Retina (tissue), 1 donor: ENCODE measurements around the gene SLC50A1.
"Not testable (repeated sequence)": the region's sequence is repeated elsewhere in the genome, so short reads cannot be mapped to it uniquely, and the experiment has no call there.

Experiments used
- DNase-seq: peaks from one replicate; pipeline ENCODE4 v3.0.0-alpha.2; 2016

Gene SLC50A1

DNA sequence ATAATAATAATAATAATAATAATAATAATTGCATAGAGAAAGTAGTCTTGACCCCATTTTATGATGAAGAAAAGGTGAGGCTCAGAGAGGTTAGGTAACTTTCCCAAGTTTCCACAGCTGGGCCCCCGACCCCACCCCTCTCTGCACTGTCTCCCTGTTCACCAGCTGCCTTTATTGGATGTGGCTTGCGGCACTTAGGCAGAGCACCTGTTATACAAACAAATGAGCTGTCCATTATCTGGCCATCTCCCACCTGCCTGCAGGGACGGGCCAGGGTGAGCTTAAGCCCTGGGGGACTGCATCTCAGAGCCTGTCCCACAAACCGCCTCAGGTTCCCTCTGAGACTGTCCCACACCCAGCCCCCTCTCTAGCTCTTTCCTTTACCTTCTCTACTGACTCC is 18.0 kb upstream of the SLC50A1 start:
- DNase-seq = no peak

GRCh38 chr1:155118090-155118489 is 17.6 kb upstream of the SLC50A1 start:
- not testable (repeated sequence) for DNase-seq

GRCh38 chr1:155120253-155120652 is 15.4 kb upstream of the SLC50A1 start:
- no peak for DNase-seq

DNA sequence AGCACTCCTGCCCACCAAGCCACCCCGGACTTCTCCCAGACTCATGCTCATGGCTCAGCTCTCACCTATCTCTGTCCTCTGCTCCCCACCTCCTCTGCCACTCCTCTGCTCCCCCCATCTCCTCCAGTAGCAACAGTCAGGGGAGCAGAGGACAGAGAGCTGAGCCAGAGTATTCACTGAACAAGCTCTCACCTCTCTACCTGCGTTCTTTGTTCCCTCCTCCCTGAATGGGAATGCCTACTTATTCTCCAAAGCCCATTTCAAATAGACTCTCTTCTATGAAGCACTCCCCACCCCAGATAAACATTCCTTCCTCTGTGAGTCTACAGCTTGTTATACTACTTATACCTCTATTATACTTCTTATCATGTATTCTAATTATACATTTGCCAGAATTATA is 14.4 kb upstream of the SLC50A1 start:
- no peak for DNase-seq

DNA sequence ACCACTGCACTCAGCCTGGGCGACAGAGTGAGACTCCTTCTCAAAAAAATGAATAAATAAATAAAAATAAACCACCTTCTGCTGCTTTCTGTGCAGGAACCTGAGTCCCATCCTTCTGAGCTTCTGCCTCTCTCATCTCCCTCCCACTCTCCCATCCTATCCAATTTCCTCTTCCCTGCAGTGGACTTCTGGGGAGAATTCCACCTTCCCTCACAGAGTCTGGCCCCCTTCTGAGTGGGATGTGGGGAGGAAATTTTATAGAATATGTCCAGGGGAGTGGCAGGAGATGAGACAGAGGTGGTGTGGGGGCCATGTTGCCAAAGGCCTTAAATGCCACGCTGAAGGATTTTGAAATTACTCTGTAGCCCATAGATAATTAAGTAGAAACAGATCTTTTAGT is 13.3 kb upstream of the SLC50A1 start:
- no peak for DNase-seq

DNA sequence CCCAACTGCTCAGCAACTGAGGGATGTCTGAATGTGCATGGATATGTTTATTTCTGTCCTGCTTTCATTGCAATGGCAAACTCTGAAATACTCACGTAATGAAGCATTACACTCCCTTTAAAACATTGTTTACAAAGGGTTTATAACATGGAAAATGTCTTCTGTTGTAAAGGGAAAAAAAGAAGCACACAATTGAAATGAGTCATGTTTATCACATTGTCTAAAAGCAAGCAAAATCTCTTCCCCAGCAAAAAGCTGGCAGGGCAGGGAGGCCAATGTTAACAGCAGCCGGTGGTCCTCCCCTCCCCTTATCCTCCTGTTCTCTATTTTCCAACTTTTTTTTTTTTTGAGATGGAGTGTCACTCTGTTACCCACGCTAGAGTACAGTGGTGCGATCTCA is 11.9 kb upstream of the SLC50A1 start:
- no peak for DNase-seq

GRCh38 chr1:155124503-155125463 is 10.9 kb upstream of the SLC50A1 start:
- no peak for DNase-seq

DNA sequence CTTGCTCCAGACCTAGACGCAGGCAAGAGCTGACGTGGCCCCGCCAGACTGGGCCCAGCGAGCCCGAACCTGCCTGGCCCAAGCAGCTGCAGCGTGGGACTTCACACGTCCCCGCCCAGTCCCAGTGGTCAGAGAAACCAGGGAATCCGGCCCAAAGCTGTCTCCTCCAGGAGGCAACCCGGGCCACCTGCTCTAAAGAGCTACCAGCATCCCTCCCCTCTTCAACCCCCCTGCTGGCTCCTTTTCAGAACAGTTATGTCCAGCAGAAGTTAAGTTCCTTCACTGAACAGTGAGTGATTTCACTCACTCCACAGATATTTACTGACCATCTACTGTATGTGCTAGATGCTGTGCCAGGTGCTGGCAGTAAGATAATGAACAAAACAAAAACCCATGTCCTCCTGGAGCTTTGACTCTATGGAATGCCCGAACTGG is 10.1 kb upstream of the SLC50A1 start:
- no peak for DNase-seq

GRCh38 chr1:155125946-155126555 is 9.6 kb upstream of the SLC50A1 start:
- peak; percentile 74 for DNase-seq

GRCh38 chr1:155126556-155127104 is 9.0 kb upstream of the SLC50A1 start:
- peak; percentile 75 for DNase-seq

DNA sequence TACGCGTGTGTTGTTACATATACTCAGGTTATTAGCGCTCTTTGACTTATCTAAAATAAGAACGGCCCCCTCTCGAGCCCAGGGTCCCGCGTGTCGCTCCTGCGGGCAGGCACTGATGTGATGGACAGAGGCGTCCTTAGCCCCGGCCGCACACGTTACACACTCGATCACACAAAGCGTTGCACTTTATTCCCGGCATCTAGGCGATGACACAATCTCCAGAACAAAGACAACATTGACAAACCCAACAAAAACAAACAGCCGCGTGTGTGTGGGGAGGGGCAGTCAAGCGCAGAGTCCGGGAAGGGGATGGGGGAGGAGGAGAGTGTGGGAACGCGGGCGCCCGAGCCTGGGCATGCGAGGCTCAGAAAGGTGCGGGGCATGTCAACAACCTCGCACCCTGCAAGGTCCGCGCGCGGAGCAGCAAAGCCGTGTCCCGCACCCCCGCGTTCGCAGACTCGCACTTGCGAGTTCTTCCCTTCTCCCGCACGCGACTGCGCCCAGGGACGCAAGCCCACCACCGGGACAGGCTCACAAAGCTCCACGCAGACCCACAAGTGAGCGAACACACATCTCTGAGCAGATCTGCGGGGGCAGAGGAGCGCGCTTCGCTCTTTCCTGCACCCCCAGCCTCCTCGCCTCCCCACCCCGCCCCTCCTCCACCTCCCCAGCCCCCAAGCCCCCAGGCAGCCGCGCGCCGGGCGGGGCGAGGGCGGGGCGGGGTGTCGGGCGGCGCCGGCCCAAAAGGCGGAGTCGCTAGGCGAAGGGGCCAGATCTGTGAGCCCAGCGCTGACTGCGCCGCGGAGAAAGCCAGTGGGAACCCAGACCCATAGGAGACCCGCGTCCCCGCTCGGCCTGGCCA is 8.3 kb upstream of the SLC50A1 start, which contains the start of gene EFNA1:
EFNA1 (plus strand) TSS at position 772 of the 862 bp plus-strand sequence. CDS start 102 bp downstream, outside the sequence.
- peak; percentile 77 for DNase-seq

DNA sequence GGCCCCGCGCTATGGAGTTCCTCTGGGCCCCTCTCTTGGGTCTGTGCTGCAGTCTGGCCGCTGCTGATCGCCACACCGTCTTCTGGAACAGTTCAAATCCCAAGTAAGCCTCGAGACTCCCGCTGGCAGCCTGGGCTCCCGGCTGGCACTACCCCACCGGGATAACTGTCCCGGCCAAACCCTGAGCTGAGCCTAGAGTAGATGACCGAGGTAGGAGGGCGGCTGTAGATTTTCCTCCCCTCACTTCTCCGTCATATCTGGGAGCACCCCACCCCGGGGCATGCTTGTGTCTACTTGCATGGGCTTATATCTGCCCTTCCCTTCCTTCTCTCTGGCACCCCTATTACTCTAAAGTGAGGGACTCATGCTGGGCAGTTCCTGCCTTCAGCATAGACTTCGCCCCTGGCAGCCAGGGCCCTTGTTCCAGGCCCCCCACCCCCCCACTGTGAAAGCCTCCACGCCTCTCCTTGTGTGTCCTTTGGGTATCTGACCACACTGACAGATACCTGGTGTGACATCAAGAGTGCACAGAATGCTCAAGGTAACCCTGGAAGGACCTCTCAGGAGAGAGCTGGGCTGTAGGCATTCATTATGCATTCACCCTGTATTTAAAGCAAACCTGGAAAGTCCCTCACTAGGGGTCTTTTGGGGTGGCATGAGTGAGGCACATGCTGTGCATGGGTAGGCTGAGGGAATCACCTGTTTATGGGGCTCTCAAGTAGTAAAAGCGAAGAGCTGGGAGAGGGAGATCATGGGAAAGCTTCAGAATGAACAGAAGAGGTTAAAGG is 7.5 kb upstream of the SLC50A1 start:
- peak; percentile 59 for DNase-seq

GRCh38 chr1:155128755-155129473 is 6.7 kb upstream of the SLC50A1 start:
- DNase-seq = peak; percentile 24

DNA sequence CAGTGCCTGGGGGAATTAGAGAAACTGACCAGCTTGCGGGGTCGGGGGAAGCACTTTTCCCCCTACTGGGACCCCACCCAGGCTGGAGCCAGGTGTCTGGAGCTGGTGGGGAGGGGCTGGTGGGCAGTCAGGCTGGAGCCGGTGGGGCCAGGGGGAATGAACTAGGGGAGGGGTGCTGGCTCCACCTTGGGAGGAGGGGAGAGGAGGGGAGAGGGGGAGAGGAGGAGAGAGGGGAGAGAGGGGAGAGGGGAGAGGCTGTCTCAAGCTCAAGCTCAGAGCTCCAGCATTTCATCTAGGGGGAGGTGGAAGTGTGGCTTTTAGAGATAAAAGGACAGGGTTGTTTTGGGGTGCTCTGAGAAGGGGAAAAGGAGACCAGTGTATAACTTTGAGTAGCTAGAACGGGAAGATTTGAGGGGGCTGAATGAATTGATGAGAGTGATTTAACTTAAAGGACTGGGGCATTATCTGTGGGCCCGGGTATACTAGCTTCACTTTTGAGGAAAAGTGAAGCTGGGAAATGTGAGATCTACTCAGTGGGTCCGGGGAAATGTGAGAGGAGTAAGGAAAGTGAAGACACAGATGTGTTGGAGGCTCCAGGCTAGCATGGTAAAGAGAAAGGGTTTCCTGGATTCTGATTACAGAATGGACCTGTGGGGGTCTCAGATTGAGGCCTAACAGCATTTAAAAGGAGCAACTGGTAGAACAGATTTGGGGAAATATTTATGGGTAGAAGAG is 5.2 kb upstream of the SLC50A1 start:
- DNase-seq = no peak

DNA sequence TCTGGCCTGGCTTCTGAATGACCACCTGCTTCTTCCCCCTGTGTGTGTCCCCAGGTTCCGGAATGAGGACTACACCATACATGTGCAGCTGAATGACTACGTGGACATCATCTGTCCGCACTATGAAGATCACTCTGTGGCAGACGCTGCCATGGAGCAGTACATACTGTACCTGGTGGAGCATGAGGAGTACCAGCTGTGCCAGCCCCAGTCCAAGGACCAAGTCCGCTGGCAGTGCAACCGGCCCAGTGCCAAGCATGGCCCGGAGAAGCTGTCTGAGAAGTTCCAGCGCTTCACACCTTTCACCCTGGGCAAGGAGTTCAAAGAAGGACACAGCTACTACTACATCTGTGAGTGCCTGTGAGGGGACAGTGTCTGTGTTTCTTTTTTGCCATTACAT is 4.4 kb upstream of the SLC50A1 start:
- DNase-seq = no peak

DNA sequence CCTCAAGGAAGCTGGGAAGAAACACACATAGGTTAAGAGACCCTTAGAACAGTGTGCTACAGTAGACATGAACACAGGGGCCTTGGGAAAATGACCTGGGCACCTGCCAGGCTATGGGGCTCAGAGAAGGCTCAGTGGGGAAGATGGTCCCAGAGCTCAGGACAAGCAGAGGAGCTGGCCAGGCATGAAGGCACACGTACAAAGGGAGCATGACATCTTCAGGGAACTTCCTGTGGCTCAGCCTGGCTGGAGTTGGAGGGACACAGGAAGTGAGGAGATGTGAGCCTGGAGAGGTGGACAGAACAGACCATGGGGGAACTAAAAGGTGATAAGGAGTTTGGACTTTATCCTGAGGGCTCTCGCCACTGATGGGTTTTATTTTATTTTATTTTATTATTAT is 3.8 kb upstream of the SLC50A1 start:
- DNase-seq = no peak

DNA sequence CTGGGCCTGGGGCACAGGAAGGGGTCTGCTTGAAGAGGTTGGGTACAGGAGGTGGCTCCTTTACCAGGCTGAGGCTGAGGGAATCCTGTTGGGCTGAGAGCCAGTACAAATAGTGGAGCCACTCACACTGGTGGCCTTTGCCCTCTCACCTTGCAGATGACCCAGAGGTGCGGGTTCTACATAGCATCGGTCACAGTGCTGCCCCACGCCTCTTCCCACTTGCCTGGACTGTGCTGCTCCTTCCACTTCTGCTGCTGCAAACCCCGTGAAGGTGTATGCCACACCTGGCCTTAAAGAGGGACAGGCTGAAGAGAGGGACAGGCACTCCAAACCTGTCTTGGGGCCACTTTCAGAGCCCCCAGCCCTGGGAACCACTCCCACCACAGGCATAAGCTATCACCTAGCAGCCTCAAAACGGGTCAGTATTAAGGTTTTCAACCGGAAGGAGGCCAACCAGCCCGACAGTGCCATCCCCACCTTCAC is 1.8 kb upstream of the SLC50A1 start:
- DNase-seq = no peak

DNA sequence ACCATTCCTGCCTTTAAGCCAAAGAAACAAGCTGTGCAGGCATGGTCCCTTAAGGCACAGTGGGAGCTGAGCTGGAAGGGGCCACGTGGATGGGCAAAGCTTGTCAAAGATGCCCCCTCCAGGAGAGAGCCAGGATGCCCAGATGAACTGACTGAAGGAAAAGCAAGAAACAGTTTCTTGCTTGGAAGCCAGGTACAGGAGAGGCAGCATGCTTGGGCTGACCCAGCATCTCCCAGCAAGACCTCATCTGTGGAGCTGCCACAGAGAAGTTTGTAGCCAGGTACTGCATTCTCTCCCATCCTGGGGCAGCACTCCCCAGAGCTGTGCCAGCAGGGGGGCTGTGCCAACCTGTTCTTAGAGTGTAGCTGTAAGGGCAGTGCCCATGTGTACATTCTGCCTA is 1.3 kb upstream of the SLC50A1 start:
- DNase-seq = no peak

GRCh38 chr1:155134880-155135414 is 705 bp upstream of the SLC50A1 start:
- no peak for DNase-seq

DNA sequence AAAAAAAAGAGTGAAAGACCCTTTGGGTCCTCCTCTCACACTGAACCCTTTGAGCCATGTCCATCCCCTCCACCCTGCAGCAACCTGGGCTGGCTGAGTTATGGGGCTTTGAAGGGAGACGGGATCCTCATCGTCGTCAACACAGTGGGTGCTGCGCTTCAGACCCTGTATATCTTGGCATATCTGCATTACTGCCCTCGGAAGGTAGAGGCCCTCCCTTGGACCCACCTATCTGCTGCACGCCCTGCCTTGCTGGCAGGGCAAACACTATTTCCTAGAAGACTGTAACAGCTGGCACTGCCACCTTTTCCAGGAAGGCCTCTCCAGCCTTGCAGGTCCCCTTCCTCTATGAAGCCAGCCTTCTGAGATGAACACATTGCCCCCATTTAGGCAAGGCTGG is 1.1 kb downstream of the SLC50A1 start:
- peak; percentile 24 for DNase-seq
